COLO829 (cell line): ENCODE measurements around the gene MPP2.
"Not testable (repeated sequence)": the region's sequence is repeated elsewhere in the genome, so short reads cannot be mapped to it uniquely, and the experiment has no call there.

Experiments
- DNase-seq: peaks from one replicate; pipeline ENCODE4 v3.0.0; 2012; ENCODE audit warnings: low spot score

Gene MPP2

GRCh38 chr17:43875476-43876147 is 31.7 kb downstream of the MPP2 start:
- no peak for DNase-seq

- DNase-seq = no peak
Measured at GRCh38 chr17:43874293-43874692, 33.0 kb downstream of the MPP2 start.

GRCh38 chr17:43873815-43874214 is 33.5 kb downstream of the MPP2 start:
- no peak for DNase-seq

GRCh38 chr17:43873091-43873490 is 34.2 kb downstream of the MPP2 start:
- DNase-seq = no peak

- DNase-seq = no peak
Measured at GRCh38 chr17:43871946-43872690, 35.2 kb downstream of the MPP2 start.

- not testable (repeated sequence) for DNase-seq
Measured at GRCh38 chr17:43869031-43869430, 38.3 kb downstream of the MPP2 start.

GRCh38 chr17:43868226-43868994 is 38.9 kb downstream of the MPP2 start:
- DNase-seq = no peak

- DNase-seq = no peak
Measured at GRCh38 chr17:43864161-43864984, 43.0 kb downstream of the MPP2 start.

GRCh38 chr17:43861960-43862359 is 45.4 kb downstream of the MPP2 start:
- DNase-seq = no peak

GRCh38 chr17:43860927-43861622 is 46.3 kb downstream of the MPP2 start:
- no peak for DNase-seq

- no peak for DNase-seq
Measured at GRCh38 chr17:43860077-43860725, 47.1 kb downstream of the MPP2 start.

- no peak for DNase-seq
Measured at GRCh38 chr17:43857957-43858600, 49.3 kb downstream of the MPP2 start.

GRCh38 chr17:43857141-43857540 is 50.2 kb downstream of the MPP2 start:
- DNase-seq = no peak

GRCh38 chr17:43856141-43856540 is 51.2 kb downstream of the MPP2 start:
- DNase-seq = no peak

GRCh38 chr17:43855061-43855460 is 52.3 kb downstream of the MPP2 start:
- DNase-seq = no peak

GRCh38 chr17:43854498-43854897 is 52.8 kb downstream of the MPP2 start:
- no peak for DNase-seq

- DNase-seq = no peak
Measured at GRCh38 chr17:43853546-43853945, 53.8 kb downstream of the MPP2 start.

GRCh38 chr17:43852571-43852970 is 54.8 kb downstream of the MPP2 start:
- no peak for DNase-seq

- no peak for DNase-seq
Measured at GRCh38 chr17:43849116-43849515, 58.2 kb downstream of the MPP2 start.

GRCh38 chr17:43848601-43849000 is 58.7 kb downstream of the MPP2 start:
- DNase-seq = no peak
